ENCODE results near the gene TBCA. TPM values are rescaled to one million over a fixed set of nuclear protein-coding genes. Genes with fewer than 3 reads are reported as not detected.

Gene TBCA
- total and polyA plus RNA-seq, 2 of the 13 experiments (the other 11 are each of a cell fraction or from before 2014, with no cell fraction given): 93.8 to 309 TPM

DNA sequence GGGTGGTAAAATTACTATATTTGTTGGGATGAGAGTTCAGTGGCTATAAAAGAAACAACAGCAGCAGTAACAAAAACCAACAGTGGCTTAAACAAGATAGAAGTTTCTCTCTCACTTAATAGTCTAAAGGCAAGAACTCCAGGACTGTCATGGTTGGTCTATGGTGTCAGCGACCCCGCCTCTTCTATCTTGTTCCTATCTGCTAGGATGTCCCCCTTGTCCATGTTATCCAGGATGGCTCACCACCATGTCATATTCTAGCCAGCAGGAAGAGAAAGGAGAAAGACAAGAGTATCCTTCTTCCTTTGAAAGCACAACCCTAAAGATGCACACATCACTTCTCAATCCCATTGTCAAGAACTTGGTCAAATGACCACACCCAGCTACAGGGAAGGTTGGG lies 126.4 kb downstream of the TBCA start:
- TF ChIP-seq MTA3 (CRISPR knock-in tag; IDR thresholded peaks at IDR 0.05) (no peak), SIX1 (CRISPR knock-in tag; IDR thresholded peaks at IDR 0.05; ENCODE audit: borderline replicate concordance) (no peak), DPF2 (CRISPR knock-in tag; IDR thresholded peaks at IDR 0.05; ENCODE audit: borderline replicate concordance, low read depth) (no peak), KDM3A (CRISPR knock-in tag; IDR thresholded peaks at IDR 0.05; ENCODE audit: low read depth) (no peak)
- TF ChIP-seq, protein P1, sequence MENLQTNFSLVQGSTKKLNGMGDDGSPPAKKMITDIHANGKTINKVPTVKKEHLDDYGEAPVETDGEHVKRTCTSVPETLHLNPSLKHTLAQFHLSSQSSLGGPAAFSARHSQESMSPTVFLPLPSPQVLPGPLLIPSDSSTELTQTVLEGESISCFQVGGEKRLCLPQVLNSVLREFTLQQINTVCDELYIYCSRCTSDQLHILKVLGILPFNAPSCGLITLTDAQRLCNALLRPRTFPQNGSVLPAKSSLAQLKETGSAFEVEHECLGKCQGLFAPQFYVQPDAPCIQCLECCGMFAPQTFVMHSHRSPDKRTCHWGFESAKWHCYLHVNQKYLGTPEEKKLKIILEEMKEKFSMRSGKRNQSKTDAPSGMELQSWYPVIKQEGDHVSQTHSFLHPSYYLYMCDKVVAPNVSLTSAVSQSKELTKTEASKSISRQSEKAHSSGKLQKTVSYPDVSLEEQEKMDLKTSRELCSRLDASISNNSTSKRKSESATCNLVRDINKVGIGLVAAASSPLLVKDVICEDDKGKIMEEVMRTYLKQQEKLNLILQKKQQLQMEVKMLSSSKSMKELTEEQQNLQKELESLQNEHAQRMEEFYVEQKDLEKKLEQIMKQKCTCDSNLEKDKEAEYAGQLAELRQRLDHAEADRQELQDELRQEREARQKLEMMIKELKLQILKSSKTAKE (CRISPR knock-in tag; IDR thresholded peaks at IDR 0.05; ENCODE audit: borderline replicate concordance): no peak
- H3K36me3 ChIP-seq (replicated peaks in 1 of 2; ENCODE audit: control insufficient read depth in 1 of 2, insufficient read depth in 2 of 2, low read length in 2 of 2): no peaks in the 10 kb centered on the region
- H3K9ac ChIP-seq (ENCODE audit: insufficient read depth, low read depth, low read length): no peak overlapping the region
- H3K27me3 ChIP-seq (ENCODE audit: control insufficient read depth in 1 of 2, insufficient read depth in 2 of 2, low read length in 2 of 2): peaks cover 4 to 12% of the 10 kb centered on the region in 2 experiments; a peak in 3 of 5 replicates
- in situ Hi-C loops (cut with HindIII; ENCODE audit: extremely low pct_ligation_motif_present, low pct_unique_long_range_greater_than_20kb) (loop anchor here (10.0 kb wide), 1 partner anchor 335 kb away; no protein-coding TSS in a partner anchor), intact Hi-C loops (cut with micrococcal nuclease; ENCODE audit: unreplicated experiment) (no loop called here)
- DNase-seq (ENCODE audit: low spot score) (no peak), ATAC-seq (no peak), FAIRE-seq (no peak)
- H3K27ac ChIP-seq (ENCODE audit: extremely low read length, insufficient read depth, low read length): no peak overlapping the region
- no peaks in the 10 kb centered on the region for H3K4me1 ChIP-seq (ENCODE audit: insufficient read depth, low read length)
- POLR2A ChIA-PET: no interaction called here
- no peak overlapping the region for H3K4me3 ChIP-seq (replicated peaks in 1 of 3; ENCODE audit: insufficient read depth in 1 of 3, low read depth in 2 of 3, low read length in 3 of 3)
- CTCF ChIA-PET (ENCODE audit: low intra/inter-chr PET ratio, low total read pairs): no interaction called here
- WGBS (ENCODE audit: low lambda C conversion rate): 5% methylated on average over 2 of the region's 2 CpGs
- H3K9me3 ChIP-seq (ENCODE audit: low read length): no peaks in the 10 kb centered on the region
- H4K20me1 ChIP-seq (ENCODE audit: insufficient read depth, low read length): no peaks in the 10 kb centered on the region
- H2AFZ ChIP-seq (ENCODE audit: low read length): no peak overlapping the region
- BruUV-seq (replicated peaks): no TSS peak
- no peak overlapping the region for H3K4me2 ChIP-seq (ENCODE audit: low read depth, low read length)
- no peaks in the 10 kb centered on the region for H3K79me2 ChIP-seq (ENCODE audit: insufficient read depth, low read length)

Measured in HepG2 (cell line).